GM23338 (cell line): ENCODE measurements around the gene OVAAL. TPM values are rescaled to one million over a fixed set of nuclear protein-coding genes. Genes with fewer than 3 reads are reported as not detected.

ENCODE experiments used
- ATAC-seq: fragments of 200-7000 bp; cut with Tn5 transposase; 3 replicates; pipeline ENCODE4 v1.9.1; 2020
- DNase-seq: peaks from one replicate; pipeline ENCODE4 v3.0.0-alpha.2; 2015; ENCODE audit warnings: low spot score
- H2AFZ ChIP-seq: fragments of 200-600 bp; sonication (generic); 2 replicates; pipeline ENCODE4 v1.8.0; 2016; ENCODE audit warnings: antibody characterized with exemption, mild to moderate bottlenecking, moderate library complexity
- H3F3A ChIP-seq: fragments of 200-600 bp; sonication (generic); replicated peaks from 2 replicates; pipeline ENCODE4 v1.8.0; 2017; ENCODE audit warnings: antibody characterized with exemption, mixed run types, low read depth
- H3K27ac ChIP-seq: fragments of 200-600 bp; sonication (generic); 2 replicates; pipeline ENCODE4 v1.6.1; 2016; ENCODE audit warnings: low read depth
- H3K27me3 ChIP-seq: fragments of 200-600 bp; sonication (generic); 2 replicates; pipeline ENCODE4 v1.8.0; 2016; ENCODE audit warnings: mild to moderate bottlenecking, mixed run types, moderate library complexity; ENCODE audit not compliant: insufficient read depth
- H3K36me3 ChIP-seq: fragments of 200-600 bp; sonication (generic); 2 replicates; pipeline ENCODE4 v1.8.0; 2016; ENCODE audit warnings: mild to moderate bottlenecking; ENCODE audit not compliant: insufficient read depth
- H3K4me1 ChIP-seq: fragments of 200-600 bp; sonication (generic); 2 replicates; pipeline ENCODE4 v1.8.0; 2016; ENCODE audit warnings: mild to moderate bottlenecking, moderate library complexity; ENCODE audit not compliant: insufficient read depth
- H3K4me2 ChIP-seq: fragments of 200-600 bp; sonication (generic); 2 replicates; pipeline ENCODE4 v1.7.1; 2017; ENCODE audit warnings: mixed run types
- H3K4me3 ChIP-seq: fragments of 200-600 bp; sonication (generic); 2 replicates; pipeline ENCODE4 v1.6.1; 2016; ENCODE audit warnings: mixed run types
- H3K79me2 ChIP-seq: fragments of 200-600 bp; sonication (generic); replicated peaks from 2 replicates; pipeline ENCODE4 v1.8.0; 2017; ENCODE audit warnings: mild to moderate bottlenecking; ENCODE audit not compliant: insufficient read depth
- H3K9me2 ChIP-seq: fragments of 200-600 bp; sonication (generic); 2 replicates; pipeline ENCODE4 v1.8.0; 2017; ENCODE audit not compliant: insufficient read depth
- H4K20me1 ChIP-seq: fragments of 200-600 bp; sonication (generic); replicated peaks from 2 replicates; pipeline ENCODE4 v1.8.0; 2017; ENCODE audit warnings: mild to moderate bottlenecking; ENCODE audit not compliant: insufficient read depth
- H3K27ac Mint-ChIP-seq: 2 replicates; pipeline ENCODE4 v1.8.0; 2020; ENCODE audit warnings: inconsistent platforms, mild to moderate bottlenecking, moderate library complexity, mixed read lengths
- H3K27me3 Mint-ChIP-seq: 3 replicates; pipeline ENCODE4 v1.8.0; 2022; ENCODE audit warnings: low read depth, mild to moderate bottlenecking, moderate library complexity, mixed read lengths, inconsistent platforms; ENCODE audit not compliant: insufficient read depth, poor library complexity
- H3K36me3 Mint-ChIP-seq: 3 replicates; pipeline ENCODE4 v1.8.0; 2021; ENCODE audit warnings: low read depth, mild to moderate bottlenecking, inconsistent platforms, moderate library complexity, mixed read lengths
- H3K4me1 Mint-ChIP-seq: 3 replicates; pipeline ENCODE4 v1.8.0; 2020; ENCODE audit warnings: mild to moderate bottlenecking, inconsistent platforms, mixed read lengths
- H3K4me3 Mint-ChIP-seq: 3 replicates; pipeline ENCODE4 v1.8.0; 2021; ENCODE audit warnings: moderate library complexity, mild to moderate bottlenecking, inconsistent platforms, mixed read lengths
- H3K9me3 Mint-ChIP-seq: 3 replicates; pipeline ENCODE4 v1.8.0; 2020; ENCODE audit warnings: moderate library complexity, mild to moderate bottlenecking, inconsistent platforms, mixed read lengths
- CREB1 ChIP-seq: fragments of 250-450 bp; sonication (Bioruptor Pico); IDR thresholded peaks from 2 replicates; pipeline ENCODE4 v1.5.0; 2020; ENCODE audit warnings: low read depth, mild to moderate bottlenecking, moderate library complexity
- ETS1 ChIP-seq: IDR thresholded peaks from 2 replicates; pipeline ENCODE4 v1.6.1; 2016; ENCODE audit warnings: antibody characterized with exemption
- EZH2 ChIP-seq: fragments of 200-600 bp; sonication (generic); IDR thresholded peaks from one replicate; pipeline ENCODE4 v1.8.0; 2017; ENCODE audit warnings: antibody characterized with exemption, mild to moderate bottlenecking, low read depth; ENCODE audit not compliant: unreplicated experiment
- EZH2phosphoT487 ChIP-seq: fragments of 200-600 bp; sonication (generic); IDR thresholded peaks from one replicate; pipeline ENCODE4 v1.8.1; 2018; ENCODE audit warnings: antibody characterized with exemption; ENCODE audit not compliant: unreplicated experiment
- JUNB ChIP-seq: IDR thresholded peaks from one replicate; pipeline ENCODE4 v1.6.1; 2016; ENCODE audit warnings: antibody characterized with exemption; ENCODE audit not compliant: unreplicated experiment
- NANOG ChIP-seq: IDR thresholded peaks from 2 replicates; pipeline ENCODE4 v1.6.1; 2016; ENCODE audit warnings: antibody characterized with exemption, borderline replicate concordance
- POLR2AphosphoS5 ChIP-seq: IDR thresholded peaks from 2 replicates; pipeline ENCODE4 v1.6.1; 2016; ENCODE audit warnings: antibody characterized with exemption, low read depth
- STAT1 ChIP-seq: IDR thresholded peaks from one replicate; pipeline ENCODE4 v1.6.1; 2016; ENCODE audit warnings: antibody characterized with exemption; ENCODE audit not compliant: unreplicated experiment
- ZNF114 ChIP-seq: fragments of 250-450 bp; sonication (Bioruptor Pico); IDR thresholded peaks from 2 replicates; pipeline ENCODE4 v1.5.0; 2020; ENCODE audit warnings: mild to moderate bottlenecking, moderate library complexity
- ZNF331 ChIP-seq: fragments of 250-450 bp; sonication (Bioruptor Pico); IDR thresholded peaks from 2 replicates; pipeline ENCODE4 v1.5.0; 2020; ENCODE audit warnings: low read depth, mild to moderate bottlenecking, moderate library complexity
- ZNF462 ChIP-seq: fragments of 250-450 bp; sonication (Bioruptor Pico); IDR thresholded peaks from 2 replicates; pipeline ENCODE4 v1.5.0; 2020; ENCODE audit warnings: mild to moderate bottlenecking, moderate library complexity
- polyA plus RNA-seq: library from polyadenylated mRNA; unstranded; fragments of >200 nt; fragmentation: Nextera tagmentation; extraction: Ambion mirVana; gene quantifications from 2 replicates; pipeline ENCODE4 v1.2.1, GENCODE V29; 2016
- total RNA-seq: library from RNA; depleted of rRNA; stranded (reverse); fragments of >200 nt; shearing (Covaris generic); gene quantifications from 2 replicates; pipeline ENCODE4 v1.2.3, GENCODE V29; 2014
- TF ChIP-seq, protein P1 (sequence below), 2 experiments: fragments of 200-600 bp in 1 of 2; sonication (generic) in 1 of 2; conservative IDR thresholded peaks; 2 replicates each; pipeline versions ENCODE4 v1.5.1 to v1.6.1; 2016 to 2017; ENCODE audit warnings: antibody characterized with exemption in 2 of 2, low read depth in 2 of 2, mild to moderate bottlenecking in 2 of 2, moderate library complexity in 1 of 2
- TF ChIP-seq, protein P2 (sequence below): IDR thresholded peaks from one replicate; pipeline ENCODE4 v1.6.1; 2018; ENCODE audit warnings: antibody characterized with exemption; ENCODE audit not compliant: unreplicated experiment

The OVAAL gene
- total and polyA plus RNA-seq, 2 experiments from 2014 or later, result not detected

DNA sequence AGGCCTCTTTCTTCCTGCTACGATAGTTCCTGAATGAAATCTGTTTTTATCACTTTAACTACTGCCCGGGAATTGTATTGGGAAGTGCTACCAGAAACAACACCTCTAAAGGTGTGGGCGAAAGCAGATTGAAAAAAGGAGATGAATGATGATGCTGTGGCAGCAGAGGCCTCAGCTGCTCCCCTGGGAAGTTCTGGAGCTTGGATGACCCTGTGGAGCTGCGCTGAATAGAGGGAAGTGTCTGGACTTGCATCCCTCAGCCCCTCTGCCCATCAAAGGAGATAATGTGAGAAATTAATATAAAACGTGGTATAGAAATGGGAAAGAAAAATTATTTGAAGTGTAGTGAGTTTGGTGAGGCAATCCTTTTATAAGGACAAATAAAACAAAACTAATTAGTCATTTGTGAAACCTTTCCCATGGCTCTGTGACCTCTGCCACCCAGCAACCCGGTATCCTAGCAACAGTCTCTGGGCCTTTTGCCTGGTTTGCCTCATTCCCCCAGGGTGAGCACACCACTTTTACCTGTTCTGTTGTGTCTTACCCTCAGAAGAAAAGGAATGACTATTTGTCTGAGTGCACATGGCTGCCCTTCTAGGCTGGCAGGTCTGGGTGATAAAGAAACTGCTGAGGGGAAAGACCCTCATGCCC, 21.3 kb downstream of the OVAAL start:
- H3K79me2 ChIP-seq, result no peaks in the 10 kb centered on the region
- DNase-seq (no peak), ATAC-seq (no peak; the same call in 2 of the 3 replicates)
- H3K36me3 ChIP-seq, result no peaks in the 10 kb centered on the region
- no peaks in the 10 kb centered on the region for H4K20me1 ChIP-seq
- no peaks in the 10 kb centered on the region for H3K9me3 Mint-ChIP-seq
- no peak overlapping the region for H3K4me2 ChIP-seq
- peak overlapping the region; percentile 73 for H2AFZ ChIP-seq
- no peaks in the 10 kb centered on the region for H3F3A ChIP-seq
- H3K4me1 Mint-ChIP-seq, result no peaks in the 10 kb centered on the region
- H3K4me3 Mint-ChIP-seq, result no peak overlapping the region
- TF ChIP-seq POLR2AphosphoS5, result no peak
- no peak for TF ChIP-seq EZH2phosphoT487
- TF ChIP-seq ZNF331 (CRISPR knock-in tag), result no peak
- TF ChIP-seq EZH2, result no peak
- no peak for TF ChIP-seq NANOG
- TF ChIP-seq STAT1, result no peak
- TF ChIP-seq ZNF462 (CRISPR knock-in tag), result no peak
- no peak for TF ChIP-seq JUNB
- TF ChIP-seq, protein P1, sequence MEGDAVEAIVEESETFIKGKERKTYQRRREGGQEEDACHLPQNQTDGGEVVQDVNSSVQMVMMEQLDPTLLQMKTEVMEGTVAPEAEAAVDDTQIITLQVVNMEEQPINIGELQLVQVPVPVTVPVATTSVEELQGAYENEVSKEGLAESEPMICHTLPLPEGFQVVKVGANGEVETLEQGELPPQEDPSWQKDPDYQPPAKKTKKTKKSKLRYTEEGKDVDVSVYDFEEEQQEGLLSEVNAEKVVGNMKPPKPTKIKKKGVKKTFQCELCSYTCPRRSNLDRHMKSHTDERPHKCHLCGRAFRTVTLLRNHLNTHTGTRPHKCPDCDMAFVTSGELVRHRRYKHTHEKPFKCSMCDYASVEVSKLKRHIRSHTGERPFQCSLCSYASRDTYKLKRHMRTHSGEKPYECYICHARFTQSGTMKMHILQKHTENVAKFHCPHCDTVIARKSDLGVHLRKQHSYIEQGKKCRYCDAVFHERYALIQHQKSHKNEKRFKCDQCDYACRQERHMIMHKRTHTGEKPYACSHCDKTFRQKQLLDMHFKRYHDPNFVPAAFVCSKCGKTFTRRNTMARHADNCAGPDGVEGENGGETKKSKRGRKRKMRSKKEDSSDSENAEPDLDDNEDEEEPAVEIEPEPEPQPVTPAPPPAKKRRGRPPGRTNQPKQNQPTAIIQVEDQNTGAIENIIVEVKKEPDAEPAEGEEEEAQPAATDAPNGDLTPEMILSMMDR (conservative IDR thresholded peaks at IDR 0.05; ENCODE audit: low read depth in 2 of 2), result no peak
- no peak for TF ChIP-seq ETS1
- TF ChIP-seq CREB1 (CRISPR knock-in tag), result no peak
- TF ChIP-seq, protein P2, sequence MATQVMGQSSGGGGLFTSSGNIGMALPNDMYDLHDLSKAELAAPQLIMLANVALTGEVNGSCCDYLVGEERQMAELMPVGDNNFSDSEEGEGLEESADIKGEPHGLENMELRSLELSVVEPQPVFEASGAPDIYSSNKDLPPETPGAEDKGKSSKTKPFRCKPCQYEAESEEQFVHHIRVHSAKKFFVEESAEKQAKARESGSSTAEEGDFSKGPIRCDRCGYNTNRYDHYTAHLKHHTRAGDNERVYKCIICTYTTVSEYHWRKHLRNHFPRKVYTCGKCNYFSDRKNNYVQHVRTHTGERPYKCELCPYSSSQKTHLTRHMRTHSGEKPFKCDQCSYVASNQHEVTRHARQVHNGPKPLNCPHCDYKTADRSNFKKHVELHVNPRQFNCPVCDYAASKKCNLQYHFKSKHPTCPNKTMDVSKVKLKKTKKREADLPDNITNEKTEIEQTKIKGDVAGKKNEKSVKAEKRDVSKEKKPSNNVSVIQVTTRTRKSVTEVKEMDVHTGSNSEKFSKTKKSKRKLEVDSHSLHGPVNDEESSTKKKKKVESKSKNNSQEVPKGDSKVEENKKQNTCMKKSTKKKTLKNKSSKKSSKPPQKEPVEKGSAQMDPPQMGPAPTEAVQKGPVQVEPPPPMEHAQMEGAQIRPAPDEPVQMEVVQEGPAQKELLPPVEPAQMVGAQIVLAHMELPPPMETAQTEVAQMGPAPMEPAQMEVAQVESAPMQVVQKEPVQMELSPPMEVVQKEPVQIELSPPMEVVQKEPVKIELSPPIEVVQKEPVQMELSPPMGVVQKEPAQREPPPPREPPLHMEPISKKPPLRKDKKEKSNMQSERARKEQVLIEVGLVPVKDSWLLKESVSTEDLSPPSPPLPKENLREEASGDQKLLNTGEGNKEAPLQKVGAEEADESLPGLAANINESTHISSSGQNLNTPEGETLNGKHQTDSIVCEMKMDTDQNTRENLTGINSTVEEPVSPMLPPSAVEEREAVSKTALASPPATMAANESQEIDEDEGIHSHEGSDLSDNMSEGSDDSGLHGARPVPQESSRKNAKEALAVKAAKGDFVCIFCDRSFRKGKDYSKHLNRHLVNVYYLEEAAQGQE, result no peak
- TF ChIP-seq ZNF114 (CRISPR knock-in tag), result no peak
- H3K27me3 ChIP-seq, result no peaks in the 10 kb centered on the region
- 0 out of 2 replicates have a peak, but pooled peaks cover 3% of the 10 kb centered on the region for H3K9me2 ChIP-seq
- no peak overlapping the region for H3K4me3 ChIP-seq
- no peaks in the 10 kb centered on the region for H3K27me3 Mint-ChIP-seq
- H3K27ac Mint-ChIP-seq, result no peak overlapping the region
- H3K4me1 ChIP-seq, result no peaks in the 10 kb centered on the region
- no peaks in the 10 kb centered on the region for H3K36me3 Mint-ChIP-seq
- H3K27ac ChIP-seq, result no peak overlapping the region
